ENCODE results near the gene ANK3. TPM values are rescaled to one million over a fixed set of nuclear protein-coding genes. Genes with fewer than 3 reads are reported as not detected.

The ANK3 gene
- total RNA-seq, 3 donors from 2014 or later = 10.2 to 93.2 (median 57.4) TPM

DNA sequence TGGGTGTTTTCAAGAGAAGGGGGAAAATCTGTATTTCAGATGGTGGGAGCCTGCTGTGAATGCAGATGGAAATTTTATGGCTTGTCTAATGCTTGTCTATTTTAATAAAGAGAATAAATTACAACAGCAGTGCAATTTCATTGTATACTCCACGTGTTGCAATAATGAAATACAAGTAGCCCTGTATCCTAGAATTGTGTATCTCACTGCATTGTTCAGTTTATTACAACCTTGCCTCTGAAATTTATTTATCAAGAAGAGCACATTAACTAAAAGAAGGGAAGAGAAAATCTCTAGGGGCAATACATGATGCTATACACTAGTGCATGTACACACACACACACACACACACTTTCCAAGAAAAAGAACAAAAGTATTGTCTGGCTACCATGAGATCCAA lies 21.8 kb downstream of the ANK3 start:
- H3K27me3 ChIP-seq = no peaks in the 10 kb centered on the region
- H3K4me1 ChIP-seq = no peaks in the 10 kb centered on the region
- no peak for DNase-seq (ENCODE audit: low spot score in 2 of 2)
- no peak overlapping the region for H3K4me3 ChIP-seq
- TF ChIP-seq POLR2A (IDR thresholded peaks at IDR 0.05) (no peak), POLR2AphosphoS5 (IDR thresholded peaks at IDR 0.05) (no peak), CTCF (IDR thresholded peaks at IDR 0.05) (no peak)
- no peaks in the 10 kb centered on the region for H3K36me3 ChIP-seq
- H3K27ac ChIP-seq = no peak overlapping the region
- intact Hi-C loops (cut with DNase I; ENCODE audit: low total_unique reads) = no loop called here
- H3K9me3 ChIP-seq = no peaks in the 10 kb centered on the region

DNA sequence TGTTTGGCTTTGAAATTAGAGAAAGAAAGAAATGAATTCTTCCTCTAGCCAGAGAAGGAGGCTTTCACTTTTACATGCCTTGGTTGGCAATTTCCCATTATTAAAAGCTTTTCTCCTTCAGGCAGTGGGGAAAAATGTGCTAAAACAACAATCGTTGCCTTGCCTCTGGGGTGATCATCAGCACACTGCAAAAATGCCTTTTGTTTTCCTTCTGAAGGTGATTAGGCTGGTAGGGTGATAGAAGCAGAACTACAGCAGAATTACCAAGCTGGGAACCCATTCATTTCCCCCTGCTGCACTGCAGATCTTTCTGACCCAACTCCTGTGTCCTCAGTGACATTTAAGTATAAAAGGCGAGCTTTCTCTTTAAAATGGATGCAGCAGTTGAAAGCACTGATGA lies 22.2 kb downstream of the ANK3 start:
- Histone ChIP-seq H3K27me3 (no peaks in the 10 kb centered on the region), H3K27ac (no peak overlapping the region), H3K36me3 (no peaks in the 10 kb centered on the region), H3K4me3 (no peak overlapping the region), H3K9me3 (no peaks in the 10 kb centered on the region), H3K4me1 (no peaks in the 10 kb centered on the region)
- intact Hi-C loops (cut with DNase I; ENCODE audit: low total_unique reads) = no loop called here
- DNase-seq (ENCODE audit: low spot score in 2 of 2) = no peak
- TF ChIP-seq CTCF (IDR thresholded peaks at IDR 0.05) (no peak), POLR2AphosphoS5 (IDR thresholded peaks at IDR 0.05) (no peak), POLR2A (IDR thresholded peaks at IDR 0.05) (no peak)

- intact Hi-C loops (cut with DNase I; ENCODE audit: low total_unique reads) = no loop called here
- Histone ChIP-seq H3K9me3 (no peaks in the 10 kb centered on the region), H3K4me3 (no peak overlapping the region), H3K27ac (no peak overlapping the region), H3K36me3 (no peaks in the 10 kb centered on the region), H3K4me1 (no peaks in the 10 kb centered on the region), H3K27me3 (no peaks in the 10 kb centered on the region)
- TF ChIP-seq POLR2AphosphoS5 (IDR thresholded peaks at IDR 0.05) = no peak
- DNase-seq (ENCODE audit: low spot score in 2 of 2) = no peak
Observed at GRCh38 chr10:60367024-60367423, 22.7 kb downstream of the ANK3 start.

DNA sequence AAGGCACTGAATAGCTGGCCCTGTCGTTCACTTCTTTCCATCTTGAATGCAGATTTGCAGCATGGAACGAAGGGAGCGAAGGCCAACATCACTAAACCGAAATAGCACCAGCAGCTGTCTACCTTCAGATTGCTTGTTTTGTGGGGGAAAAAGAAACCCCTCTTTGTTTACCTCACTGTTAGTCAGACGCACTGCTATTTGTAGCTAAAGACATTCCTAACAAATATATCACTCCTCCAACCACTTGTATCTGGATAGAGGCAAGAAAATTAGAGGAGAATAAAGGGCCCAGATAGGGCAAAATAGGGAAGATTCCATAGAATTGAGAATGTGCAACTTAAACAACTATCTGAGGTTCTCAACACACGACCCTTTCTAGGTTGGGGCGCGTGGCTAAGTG lies 26.5 kb downstream of the ANK3 start:
- Histone ChIP-seq H3K4me3 (no peak overlapping the region), H3K4me1 (no peaks in the 10 kb centered on the region), H3K36me3 (no peaks in the 10 kb centered on the region), H3K27me3 (no peaks in the 10 kb centered on the region), H3K27ac (no peak overlapping the region), H3K9me3 (no peaks in the 10 kb centered on the region)
- no peak for DNase-seq (ENCODE audit: low spot score in 2 of 2)
- TF ChIP-seq POLR2AphosphoS5 (IDR thresholded peaks at IDR 0.05) = no peak
- no peak for TF ChIP-seq POLR2A (IDR thresholded peaks at IDR 0.05)
- no peak for TF ChIP-seq CTCF (IDR thresholded peaks at IDR 0.05)
- intact Hi-C loops (cut with DNase I; ENCODE audit: low total_unique reads) = no loop called here

DNA sequence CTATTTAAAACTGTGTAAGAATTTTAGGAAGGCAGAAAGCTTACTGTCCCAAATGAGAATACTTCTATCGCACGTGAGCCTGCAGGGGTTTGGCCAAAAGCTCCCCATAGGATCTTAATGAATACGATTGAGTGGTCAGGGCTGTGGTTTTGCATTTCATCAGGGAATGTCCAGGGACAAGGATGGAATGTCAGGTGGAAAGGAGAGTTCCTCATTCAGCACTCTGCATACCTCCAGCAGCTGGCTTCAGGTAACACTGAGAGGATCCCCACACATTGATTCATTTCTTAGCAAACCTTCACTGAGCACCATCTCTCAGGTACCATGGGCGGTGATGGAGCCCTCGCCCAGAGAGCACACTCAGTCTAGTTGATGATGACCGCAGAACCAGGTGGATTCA lies 27.2 kb downstream of the ANK3 start:
- no peak overlapping the region for H3K4me3 ChIP-seq
- TF ChIP-seq POLR2A (IDR thresholded peaks at IDR 0.05) (no peak), CTCF (IDR thresholded peaks at IDR 0.05) (no peak), POLR2AphosphoS5 (IDR thresholded peaks at IDR 0.05) (no peak)
- intact Hi-C loops (cut with DNase I; ENCODE audit: low total_unique reads) = no loop called here
- no peaks in the 10 kb centered on the region for H3K9me3 ChIP-seq
- no peaks in the 10 kb centered on the region for H3K4me1 ChIP-seq
- H3K27ac ChIP-seq = no peak overlapping the region
- H3K36me3 ChIP-seq = no peaks in the 10 kb centered on the region
- H3K27me3 ChIP-seq = no peaks in the 10 kb centered on the region
- DNase-seq (ENCODE audit: low spot score in 2 of 2) = no peak

DNA sequence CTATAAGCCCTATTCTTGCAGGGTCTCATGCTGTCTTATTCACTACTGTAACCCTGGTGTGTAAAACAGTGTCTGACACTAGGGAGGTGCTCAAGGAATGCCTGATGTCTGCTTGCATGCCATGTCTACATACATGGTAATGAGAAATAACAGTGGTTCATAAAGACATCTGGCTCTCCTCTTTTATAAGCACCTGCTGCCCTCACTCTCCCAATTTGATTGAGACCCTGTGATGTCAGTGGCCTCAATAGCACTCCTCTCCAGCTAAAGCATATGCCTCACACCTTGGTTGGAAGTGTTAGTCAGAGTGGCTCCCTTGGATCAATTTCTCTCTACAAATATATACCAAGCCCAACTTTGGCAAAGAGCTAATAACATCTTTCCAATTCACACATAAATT lies 30.6 kb downstream of the ANK3 start:
- intact Hi-C loops (cut with DNase I; ENCODE audit: low total_unique reads) = no loop called here

More for the DNA sequence above, 30.6 kb downstream of the ANK3 start:
- no peak for DNase-seq (ENCODE audit: low spot score in 2 of 2)
- TF ChIP-seq CTCF (IDR thresholded peaks at IDR 0.05) (no peak), POLR2A (IDR thresholded peaks at IDR 0.05) (no peak), POLR2AphosphoS5 (IDR thresholded peaks at IDR 0.05) (no peak)
- H3K9me3 ChIP-seq = no peaks in the 10 kb centered on the region
- H3K27ac ChIP-seq = no peak overlapping the region
- H3K27me3 ChIP-seq = no peaks in the 10 kb centered on the region
- H3K36me3 ChIP-seq = no peaks in the 10 kb centered on the region
- no peak overlapping the region for H3K4me3 ChIP-seq
- H3K4me1 ChIP-seq = no peaks in the 10 kb centered on the region

All from breast epithelium (tissue), 4 donors.